Measurements from ENCODE around the gene COX5B.

COX5B gene

GRCh38 chr2:97663962-97664635 lies 18.2 kb downstream of the COX5B start, which contains the start of gene ACTR1B:
Gene ACTR1B, minus strand, starts transcription at chr2:97664044. Its CDS starts 154 bp downstream, at chr2:97663890.
- TF ChIP-seq PPARA (CRISPR knock-in tag; IDR thresholded peaks at IDR 0.05; ENCODE audit: borderline replicate concordance) = no peak
- TF ChIP-seq BACH2 (CRISPR knock-in tag; IDR thresholded peaks at IDR 0.05; ENCODE audit: borderline replicate concordance) = no peak
- TF ChIP-seq ARNTL (CRISPR knock-in tag; IDR thresholded peaks at IDR 0.05; ENCODE audit: borderline replicate concordance, low read depth) = no peak
- TF ChIP-seq RARB (CRISPR knock-in tag; IDR thresholded peaks at IDR 0.05) = no peak
- no peak for TF ChIP-seq ZNF565 (CRISPR knock-in tag; conservative IDR thresholded peaks at IDR 0.05; ENCODE audit: low read depth)
- no peak for TF ChIP-seq CSRNP3 (CRISPR knock-in tag; IDR thresholded peaks at IDR 0.05)
- no peak for TF ChIP-seq ESRRG (CRISPR knock-in tag; IDR thresholded peaks at IDR 0.05)
- no peak for TF ChIP-seq TSHZ2 (CRISPR knock-in tag; IDR thresholded peaks at IDR 0.05)
- TF ChIP-seq SNAI2 (CRISPR knock-in tag; IDR thresholded peaks at IDR 0.05) = no peak
- TF ChIP-seq TOX (CRISPR knock-in tag; IDR thresholded peaks at IDR 0.05; ENCODE audit: borderline replicate concordance) = no peak
- no peak for TF ChIP-seq POU6F1 (CRISPR knock-in tag; IDR thresholded peaks at IDR 0.05; ENCODE audit: borderline replicate concordance, low read depth)
- no peak for TF ChIP-seq CREB5 (CRISPR knock-in tag; IDR thresholded peaks at IDR 0.05; ENCODE audit: low read depth)
- TF ChIP-seq OSR1 (CRISPR knock-in tag; IDR thresholded peaks at IDR 0.05) = no peak
- no peak for TF ChIP-seq TCF4 (CRISPR knock-in tag; IDR thresholded peaks at IDR 0.05; ENCODE audit: borderline replicate concordance)
- no peak for TF ChIP-seq ZFP3 (CRISPR knock-in tag; IDR thresholded peaks at IDR 0.05)
- TF ChIP-seq CSDC2 (CRISPR knock-in tag; IDR thresholded peaks at IDR 0.05) = no peak
- TF ChIP-seq PATZ1 (CRISPR knock-in tag; IDR thresholded peaks at IDR 0.05; ENCODE audit: borderline replicate concordance) = no peak
- ATAC-seq = peak; percentile 93

GRCh38 chr2:97664636-97664970 lies 18.7 kb downstream of the COX5B start:
- peak; percentile 0; the same call in 1 of the 3 replicates for ATAC-seq
- TF ChIP-seq ZC3H10 (CRISPR knock-in tag; IDR thresholded peaks at IDR 0.05) (no peak), ZNF8 (CRISPR knock-in tag; IDR thresholded peaks at IDR 0.05) (no peak), CREB5 (CRISPR knock-in tag; IDR thresholded peaks at IDR 0.05; ENCODE audit: low read depth) (no peak), ZNF565 (CRISPR knock-in tag; conservative IDR thresholded peaks at IDR 0.05; ENCODE audit: low read depth) (no peak), ZFP3 (CRISPR knock-in tag; IDR thresholded peaks at IDR 0.05) (no peak)

- no peak for ATAC-seq
- TF ChIP-seq ISL1 (CRISPR knock-in tag; IDR thresholded peaks at IDR 0.05) (no peak), RARB (CRISPR knock-in tag; IDR thresholded peaks at IDR 0.05) (no peak), GLIS3 (CRISPR knock-in tag; IDR thresholded peaks at IDR 0.05) (no peak), POU6F1 (CRISPR knock-in tag; IDR thresholded peaks at IDR 0.05; ENCODE audit: borderline replicate concordance, low read depth) (no peak), BACH2 (CRISPR knock-in tag; IDR thresholded peaks at IDR 0.05; ENCODE audit: borderline replicate concordance) (no peak), TCF4 (CRISPR knock-in tag; IDR thresholded peaks at IDR 0.05; ENCODE audit: borderline replicate concordance) (no peak), TSHZ2 (CRISPR knock-in tag; IDR thresholded peaks at IDR 0.05) (no peak), CSDC2 (CRISPR knock-in tag; IDR thresholded peaks at IDR 0.05) (no peak), ZFP30 (CRISPR knock-in tag; IDR thresholded peaks at IDR 0.05) (no peak), ZFP3 (CRISPR knock-in tag; IDR thresholded peaks at IDR 0.05) (no peak)
Observed at GRCh38 chr2:97669448-97669847, 23.6 kb downstream of the COX5B start, which contains the start of gene C2orf92. Gene C2orf92, plus strand, starts transcription at chr2:97669713. Its CDS starts 76 bp downstream, at chr2:97669789.

All from SK-N-SH treated with all-trans-retinoic acid at 6 μM for 48 hours (cell line).